ENCODE data around the gene EEF1A2.
"Not testable (repeated sequence)": the region's sequence is repeated elsewhere in the genome, so short reads cannot be mapped to it uniquely, and the experiment has no call there.

EEF1A2 gene

GRCh38 chr20:63519668-63520503 is 21.0 kb upstream of the EEF1A2 start:
- DNase-seq, result peak in 1 of 2 experiments; percentile 23

- no peak for DNase-seq
Observed at GRCh38 chr20:63518946-63519667, 20.2 kb upstream of the EEF1A2 start.

DNA sequence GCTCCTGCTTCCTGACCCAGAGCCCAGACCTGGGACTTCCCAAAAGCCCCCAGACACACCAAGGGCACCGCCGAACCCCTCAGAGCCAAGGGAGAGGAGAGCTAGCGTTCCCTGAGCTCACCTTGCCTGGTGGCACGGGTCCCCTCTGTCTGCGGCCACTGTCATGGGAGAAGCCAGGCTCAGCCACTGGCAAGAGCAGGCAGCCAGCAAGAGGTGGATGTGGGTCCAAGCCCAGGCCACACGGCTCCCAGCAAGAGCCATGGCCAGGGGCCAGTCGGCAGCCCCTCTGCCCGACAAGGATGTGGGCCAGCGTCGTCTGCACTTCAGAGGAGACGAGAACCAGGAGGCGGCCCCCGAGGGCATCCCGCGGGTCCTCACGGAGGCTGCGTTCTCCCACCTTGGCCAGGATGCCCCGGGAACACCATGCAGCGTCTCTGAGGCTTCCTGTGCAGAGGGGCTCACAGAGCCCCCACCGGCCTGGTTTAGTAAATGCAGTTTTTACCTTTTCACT is 19.5 kb upstream of the EEF1A2 start:
- no peak for DNase-seq

DNA sequence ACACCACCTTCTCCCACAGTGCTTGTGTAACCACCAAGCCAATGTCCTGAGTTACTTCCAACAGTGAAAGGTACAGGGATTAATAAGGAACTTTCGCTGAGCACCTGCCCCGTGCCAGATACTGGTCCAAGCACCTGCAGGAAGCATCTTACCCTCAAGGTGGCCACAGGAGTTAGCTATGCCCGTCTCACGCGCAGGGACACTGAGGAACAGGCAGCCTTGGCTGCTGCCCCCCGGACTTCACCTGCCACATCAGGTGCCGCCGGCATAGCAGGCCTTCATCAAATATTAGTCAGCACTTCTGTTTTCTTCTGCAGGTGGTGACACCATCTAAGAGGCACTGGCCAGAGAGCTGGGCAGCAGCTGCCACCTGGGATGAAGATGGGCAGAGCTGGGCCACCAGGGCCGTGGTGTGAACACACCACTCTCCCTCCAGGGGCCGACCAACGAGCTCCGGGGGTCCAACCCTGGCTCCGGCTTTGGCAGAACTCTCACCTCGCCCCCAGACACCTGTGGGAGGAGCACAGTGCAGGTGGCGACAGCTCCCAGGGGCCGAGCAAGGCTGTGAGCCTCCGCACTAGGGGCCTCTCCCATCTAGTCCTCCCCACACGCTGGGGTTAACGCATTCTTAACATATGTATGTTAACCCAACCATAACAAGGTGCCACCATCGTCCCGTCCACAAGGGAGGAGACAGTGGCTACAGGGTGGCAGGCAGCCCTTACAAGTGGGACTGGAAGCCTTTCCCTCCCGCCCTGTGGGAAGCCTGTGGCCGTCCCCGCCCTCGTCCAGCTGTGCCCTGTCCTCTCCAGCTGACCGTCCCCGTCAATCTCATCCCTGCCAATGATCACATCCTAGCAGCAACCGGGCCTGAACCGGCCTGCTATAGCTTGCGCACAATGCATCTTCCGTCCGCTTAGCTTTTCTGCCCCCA is 18.8 kb upstream of the EEF1A2 start:
- DNase-seq, result no peak

GRCh38 chr20:63514520-63514919 is 15.6 kb upstream of the EEF1A2 start:
- not testable (repeated sequence) for DNase-seq

DNA sequence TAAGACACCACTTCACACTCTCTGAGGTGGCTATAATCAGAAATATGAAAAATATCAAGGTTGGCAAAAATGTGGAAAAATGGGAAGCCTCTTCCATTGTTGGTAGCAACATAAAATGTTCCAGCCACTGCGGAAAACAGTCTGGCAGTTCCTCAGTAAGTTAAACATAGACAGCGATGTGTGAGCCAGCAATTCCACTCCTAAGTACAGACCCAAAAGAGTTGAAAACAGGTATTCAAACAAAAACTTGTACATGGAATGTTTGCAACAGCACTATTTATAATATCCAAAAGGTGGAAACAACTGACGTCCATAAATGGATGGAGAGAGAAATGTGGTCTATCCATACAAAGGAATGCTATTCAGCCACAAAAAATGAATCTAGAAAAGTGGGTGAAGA is 14.3 kb upstream of the EEF1A2 start:
- DNase-seq, result no peak

DNA sequence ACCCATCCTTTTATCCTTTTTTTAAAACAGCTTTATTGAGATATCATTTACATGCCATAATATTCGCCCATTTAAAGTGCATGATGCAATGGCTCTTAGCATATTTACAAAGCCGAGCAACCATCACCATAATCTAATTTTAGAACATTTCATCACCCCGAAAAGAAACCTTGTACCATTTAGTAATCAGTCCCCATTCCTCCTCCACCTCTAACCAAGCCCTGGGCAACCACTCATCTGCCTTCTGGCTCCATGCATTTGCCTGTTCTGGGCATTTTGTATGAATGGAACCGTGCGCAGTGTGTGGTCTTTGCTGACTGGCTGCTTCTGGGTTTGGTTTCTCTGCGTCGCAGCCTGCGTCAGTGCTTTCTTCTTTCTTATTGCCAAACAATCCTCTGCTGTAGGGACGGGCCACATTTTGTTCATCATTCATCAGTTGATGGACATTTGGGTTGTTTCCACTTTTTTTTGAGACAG is 10.2 kb upstream of the EEF1A2 start:
- DNase-seq, result no peak

- no peak for DNase-seq
Observed at GRCh38 chr20:63508072-63508768, 9.3 kb upstream of the EEF1A2 start.

DNA sequence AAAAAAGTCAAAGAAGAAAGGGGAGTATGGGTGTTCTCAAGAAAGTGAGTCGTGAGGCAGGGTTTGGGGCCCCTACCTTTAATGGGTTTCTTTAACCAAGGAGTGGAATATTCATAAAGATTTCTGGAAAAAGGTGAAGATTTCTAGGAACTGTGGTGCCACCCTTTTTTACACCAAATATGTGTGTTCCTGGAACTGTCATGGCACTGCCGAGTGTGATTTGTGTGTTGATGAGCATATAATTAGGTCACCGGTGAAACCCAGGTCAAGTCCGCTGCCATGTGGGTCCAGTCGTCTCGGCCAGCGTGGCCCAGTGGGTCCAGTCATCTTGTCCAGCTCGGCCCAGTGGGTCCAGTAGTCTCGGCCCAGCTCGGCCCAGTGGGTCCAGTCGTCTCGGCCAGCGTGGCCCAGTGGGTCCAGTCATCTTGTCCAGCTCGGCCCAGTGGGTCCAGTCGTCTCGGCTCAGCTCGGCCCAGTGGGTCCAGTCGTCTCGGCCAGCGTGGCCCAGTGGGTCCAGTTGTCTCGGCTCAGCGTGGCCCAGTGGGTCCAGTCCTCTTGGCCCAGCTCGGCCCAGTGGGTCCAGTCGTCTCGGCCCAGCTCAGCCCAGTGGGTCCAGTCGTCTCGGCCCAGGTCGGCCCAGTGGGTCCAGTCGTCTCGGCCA is 8.3 kb upstream of the EEF1A2 start:
- no peak for DNase-seq

DNA sequence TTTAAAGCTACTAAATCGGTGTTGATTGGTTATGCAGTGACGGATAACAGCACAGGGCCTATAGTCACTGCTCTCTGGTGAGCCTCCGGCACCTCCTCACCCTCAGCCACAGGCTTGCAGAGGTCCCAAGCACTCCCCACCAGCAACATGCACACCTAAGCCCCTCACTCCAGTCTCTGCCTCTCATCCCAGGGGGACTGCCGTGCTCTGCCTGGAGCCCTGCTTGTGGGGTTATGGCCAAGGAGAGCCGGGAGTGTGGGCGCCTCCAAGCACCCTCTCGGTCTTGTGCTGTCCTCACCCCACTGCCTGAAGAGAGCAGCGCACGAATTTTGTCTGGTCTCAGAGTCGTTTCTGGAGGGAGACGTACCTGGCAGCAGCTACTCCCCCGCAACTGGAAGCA is 6.8 kb upstream of the EEF1A2 start:
- no peak for DNase-seq

- DNase-seq, result no peak
Observed at GRCh38 chr20:63505281-63505680, 6.4 kb upstream of the EEF1A2 start.

GRCh38 chr20:63504642-63505041 is 5.8 kb upstream of the EEF1A2 start:
- no peak for DNase-seq

- no peak for DNase-seq
Observed at GRCh38 chr20:63503524-63503923, 4.6 kb upstream of the EEF1A2 start.

DNA sequence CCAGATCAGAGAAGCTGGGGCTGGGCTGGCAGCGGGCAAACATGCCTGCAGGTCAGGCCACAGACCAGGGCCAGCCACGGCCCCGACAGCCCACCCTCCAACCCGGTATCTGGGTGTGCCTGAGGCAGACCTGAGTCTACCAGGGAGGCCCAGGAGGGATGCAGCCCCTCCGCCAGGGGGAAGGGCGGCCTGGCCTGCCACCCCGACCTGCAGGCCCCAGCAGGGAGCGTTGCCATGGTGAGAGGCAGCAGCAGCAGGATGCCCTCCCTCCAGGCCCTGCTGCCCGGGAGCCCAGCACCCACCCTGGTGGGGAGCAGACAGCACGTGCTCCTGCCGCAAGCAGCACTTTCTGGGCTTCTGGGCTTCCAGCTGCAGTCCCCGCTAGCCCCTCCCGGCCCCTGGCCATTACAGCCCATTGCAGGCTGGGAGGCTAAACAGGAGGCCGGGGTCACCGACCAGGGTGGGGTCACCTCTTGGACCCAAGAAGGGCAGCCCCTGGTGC is 3.8 kb upstream of the EEF1A2 start:
- DNase-seq, result no peak

DNA sequence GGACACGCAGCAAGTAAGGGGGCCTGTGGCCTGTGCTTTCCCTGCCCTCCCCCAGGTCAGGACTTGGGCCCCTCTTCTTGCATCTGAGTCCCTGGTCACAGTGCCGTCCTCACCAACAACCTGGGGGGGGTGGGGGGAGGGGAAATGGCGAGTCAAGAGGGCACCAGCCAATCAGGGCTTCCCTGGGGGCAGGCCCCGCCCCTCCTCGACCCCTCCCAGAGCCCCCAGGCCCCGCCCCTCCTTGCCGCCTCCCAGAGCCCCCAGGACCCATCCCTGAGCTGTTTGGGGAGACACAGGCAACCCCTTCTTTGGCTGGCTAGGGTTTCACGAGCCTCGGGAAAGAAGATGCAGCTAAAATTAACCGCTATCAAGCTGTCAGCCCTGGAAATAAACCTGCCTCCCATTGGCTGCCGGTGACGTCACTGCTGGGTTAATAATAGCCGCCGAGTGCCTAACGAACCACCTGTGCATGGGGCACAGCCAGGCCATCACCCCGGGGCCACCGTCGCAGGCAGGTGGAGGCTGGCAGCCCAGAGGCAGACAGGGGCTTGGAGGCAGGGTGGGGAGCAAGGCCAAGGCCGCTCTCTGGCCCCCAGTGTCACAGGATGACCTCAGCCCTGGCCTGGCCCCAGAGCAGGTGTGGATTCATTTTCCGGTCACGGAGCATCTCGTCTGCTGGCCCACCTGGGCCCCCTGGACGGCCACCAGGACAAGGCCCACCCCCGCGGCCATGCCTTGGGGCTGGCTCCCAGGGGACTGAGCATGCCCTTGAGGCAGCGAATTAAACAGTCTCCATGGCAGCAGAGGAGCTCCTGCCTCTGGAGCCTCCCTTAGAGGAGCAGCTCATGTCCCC is 3.2 kb upstream of the EEF1A2 start:
- DNase-seq, result peak; percentile 81 to 91

DNA sequence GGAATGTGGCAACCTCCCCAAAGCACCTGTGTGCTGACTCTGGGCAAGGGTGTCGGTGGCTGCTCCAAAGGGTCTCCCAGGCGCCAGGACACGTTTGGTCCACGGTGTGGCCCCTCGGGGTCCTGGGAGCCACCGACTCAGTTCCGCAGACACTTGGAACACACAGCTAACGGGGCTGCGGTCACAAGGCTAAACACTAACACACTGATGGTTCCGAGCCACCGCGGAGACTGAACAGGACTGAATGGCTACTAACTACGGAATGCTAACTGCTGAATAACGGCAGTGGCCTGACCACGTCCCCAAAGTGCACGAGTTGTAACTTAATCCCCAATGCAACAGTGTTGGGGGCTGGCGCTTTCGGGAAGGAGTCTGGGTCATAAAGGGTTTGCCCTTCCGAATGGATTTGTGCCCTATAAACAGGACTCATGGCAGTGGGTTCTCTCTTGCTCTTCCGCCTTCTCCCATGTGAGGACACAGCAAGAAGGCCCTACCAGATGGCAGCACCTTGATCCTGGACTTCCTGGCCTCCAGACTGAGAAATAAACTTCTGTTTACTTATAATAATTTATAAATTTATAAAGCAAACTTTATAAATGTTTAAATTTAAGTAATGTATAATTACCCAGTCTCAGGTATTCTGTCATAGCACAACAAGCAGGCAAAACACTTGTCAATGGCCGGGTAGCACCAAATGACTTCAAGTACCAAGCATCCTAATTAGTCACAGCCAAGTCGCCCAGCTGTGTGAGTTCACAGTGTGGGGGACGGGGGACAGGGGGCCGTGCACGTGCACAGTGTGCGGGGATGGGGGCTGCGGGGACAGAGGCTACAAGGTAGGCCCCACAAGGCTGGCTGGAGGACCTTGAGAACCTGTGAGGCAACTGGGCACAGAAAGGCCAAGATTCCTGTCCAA is 2.3 kb upstream of the EEF1A2 start:
- DNase-seq, result no peak

- DNase-seq, result no peak
Observed at GRCh38 chr20:63500151-63500901, 1.4 kb upstream of the EEF1A2 start.

DNA sequence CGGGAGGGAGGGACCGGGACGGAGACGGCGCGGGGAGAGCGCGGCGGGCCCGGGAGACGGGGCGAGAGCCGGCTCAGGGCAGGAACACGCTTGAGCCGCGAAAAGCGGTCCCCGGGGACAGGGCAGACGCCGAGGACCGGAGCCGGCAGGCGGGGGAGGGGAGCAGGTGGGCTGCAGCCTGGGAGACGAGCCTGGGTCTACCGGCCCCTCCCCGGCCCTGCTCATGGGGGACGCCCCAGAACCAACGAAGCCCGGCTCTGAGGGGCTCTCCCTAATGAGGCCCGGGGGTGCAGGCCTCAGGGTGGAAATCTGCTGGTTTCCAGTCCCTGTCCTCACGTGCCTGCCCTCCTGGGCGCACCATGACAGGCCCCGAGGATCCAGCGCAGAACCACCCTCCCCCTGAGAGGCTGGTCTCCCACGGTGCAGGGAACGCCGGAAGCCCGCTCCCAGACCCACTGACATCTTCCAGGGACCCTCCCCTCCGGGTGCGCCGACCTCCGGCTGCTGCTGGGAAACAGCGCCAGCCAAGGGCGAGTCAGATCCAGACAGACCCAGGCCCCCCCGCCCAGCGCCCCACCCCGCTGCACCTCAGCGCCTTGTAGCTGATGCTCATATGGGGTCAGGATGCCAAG is 571 bp upstream of the EEF1A2 start:
- no peak for DNase-seq
